Activated CD8-positive, alpha-beta memory T cell treated with anti-CD3 and anti-CD28 coated beads for 1 hour (primary cell): ENCODE measurements around the gene WDR20.
"Not testable (repeated sequence)": the region's sequence is repeated elsewhere in the genome, so short reads cannot be mapped to it uniquely, and the experiment has no call there.

Source experiments
- DNase-seq, 2 donors: peaks; one replicate each; pipeline ENCODE4 v3.0.0-alpha.2; 2020; ENCODE audit warnings: low read depth in 1 of 2; ENCODE audit errors: extremely low read depth in 1 of 2

Gene WDR20

GRCh38 chr14:102139286-102140026 lies at the start of gene WDR20:
TSS of gene WDR20 (plus strand) at chr14:102139897. CDS start at chr14:102139924, 27 bp downstream.
- peak; percentile 96 to 99 for DNase-seq

DNA sequence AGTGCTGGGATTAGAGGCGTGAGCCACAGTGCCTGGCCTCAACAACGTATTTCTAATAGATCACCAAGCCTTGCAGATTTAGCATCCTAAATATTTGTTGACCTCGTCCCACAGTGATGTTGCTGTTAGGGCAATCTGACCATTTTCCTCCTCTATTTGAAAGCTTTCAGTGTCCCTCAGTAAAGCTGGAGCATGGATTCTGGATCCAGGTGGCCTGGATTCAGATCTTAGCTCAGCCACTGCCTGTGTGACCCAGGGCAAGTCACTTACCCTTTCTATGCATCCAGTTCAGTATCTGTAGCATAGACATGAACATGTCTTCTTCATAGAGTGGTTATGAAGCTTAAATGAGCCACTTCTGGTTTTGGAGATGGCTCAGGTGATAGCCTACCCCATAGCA lies 49.0 kb upstream of the WDR20 start:
- DNase-seq = no peak

DNA sequence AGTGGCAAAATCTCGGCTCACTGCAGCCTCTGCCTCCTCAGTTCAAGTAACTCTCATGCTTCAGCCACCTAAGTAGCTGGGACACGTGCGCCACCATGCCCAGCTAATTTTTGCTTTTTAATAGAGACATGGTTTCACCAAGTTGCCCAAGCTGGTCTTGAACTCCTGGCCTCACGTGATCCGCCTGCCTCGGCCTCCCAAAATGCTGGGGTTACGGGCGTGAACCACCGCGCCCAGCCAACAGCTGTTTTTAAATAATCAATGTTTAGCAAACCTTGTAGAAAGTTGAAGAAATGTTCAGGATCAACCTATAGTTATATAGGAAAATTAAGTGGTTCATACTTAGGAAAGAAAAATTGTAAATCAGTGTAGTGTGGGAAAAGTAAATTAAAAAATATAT lies 46.9 kb upstream of the WDR20 start:
- DNase-seq = no peak

DNA sequence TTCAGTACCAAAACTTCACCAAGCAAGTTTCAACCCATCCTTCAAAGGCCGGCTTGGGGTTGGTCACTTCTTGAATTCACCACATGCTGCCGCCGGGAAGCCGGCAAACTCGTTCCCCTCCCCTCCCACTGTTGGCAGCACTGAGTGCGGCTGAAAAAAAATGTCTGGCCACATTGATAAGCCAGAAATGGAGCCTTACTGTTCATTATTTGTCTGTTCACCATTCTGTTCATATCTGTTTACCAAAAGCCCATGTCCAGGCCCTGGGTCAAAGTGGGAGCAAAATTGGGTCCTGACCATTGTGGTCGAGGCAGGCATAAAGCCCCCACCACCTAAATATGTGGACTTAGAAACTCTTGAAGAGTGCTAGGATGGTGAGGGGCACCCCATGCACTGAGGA lies 45.6 kb upstream of the WDR20 start:
- no peak for DNase-seq

DNA sequence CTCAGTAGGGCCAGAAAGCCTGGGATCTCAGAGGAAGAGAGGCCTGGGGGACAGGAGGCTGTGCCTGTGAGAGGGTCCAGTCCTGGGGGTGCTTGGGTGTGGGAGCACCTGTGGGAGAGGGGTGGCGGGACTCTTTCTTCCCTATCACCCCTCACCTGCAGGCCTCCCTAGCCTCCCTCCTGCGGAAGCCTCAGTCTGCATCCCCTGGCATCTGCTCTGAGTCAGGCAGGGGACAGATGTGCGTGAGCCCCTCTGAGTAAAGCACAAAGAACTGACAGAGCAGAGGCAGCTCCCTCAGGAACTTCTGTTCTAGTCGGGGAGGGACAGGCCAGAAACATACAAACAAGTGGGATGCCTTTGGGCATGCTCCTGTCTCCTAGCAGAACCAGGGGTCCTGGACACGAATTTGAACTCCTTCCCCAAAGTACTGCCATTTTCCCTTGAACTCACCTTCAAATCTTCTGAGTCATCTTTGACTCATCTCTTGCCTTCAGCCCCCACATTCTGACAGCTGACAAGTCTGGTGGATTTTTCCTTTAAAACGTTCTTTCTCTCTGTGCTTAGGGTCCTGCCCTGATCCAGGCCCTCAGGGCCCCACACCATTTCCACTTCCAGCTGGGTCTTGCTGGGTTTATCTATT lies 44.3 kb upstream of the WDR20 start:
- DNase-seq = no peak

DNA sequence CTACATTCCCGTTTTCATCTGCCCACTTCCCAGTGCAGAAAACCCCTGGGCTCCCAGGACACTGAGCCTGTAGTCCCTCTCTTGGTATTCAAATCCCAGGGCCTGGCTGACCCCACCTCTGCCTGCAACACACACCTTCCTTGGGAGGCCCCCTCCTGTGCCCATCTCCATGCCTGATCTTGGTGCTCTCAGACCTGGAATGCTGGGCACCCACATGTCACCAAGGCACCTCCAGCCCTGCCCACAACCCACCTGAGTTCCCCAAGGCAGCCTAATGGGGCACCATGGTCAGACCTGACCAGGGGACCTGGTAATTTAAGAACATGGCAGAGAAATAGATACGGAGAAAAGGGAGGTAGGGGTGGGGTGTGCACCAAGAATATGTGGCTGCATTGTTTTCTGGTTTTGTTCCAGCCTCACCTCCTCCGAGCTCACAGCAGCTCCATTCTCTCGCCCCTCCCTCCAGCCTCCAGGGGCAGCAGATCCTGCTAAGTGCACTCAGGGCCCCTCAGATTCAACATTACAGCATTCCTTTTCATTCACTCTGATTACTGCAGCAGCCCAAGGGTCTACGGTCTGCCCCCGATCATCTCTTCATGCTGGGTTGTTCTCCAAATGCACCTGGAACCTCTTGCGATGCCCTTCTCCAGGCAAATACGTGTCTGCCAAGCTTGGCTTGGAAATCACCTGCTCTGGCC lies 43.7 kb upstream of the WDR20 start:
- DNase-seq = no peak

- peak; percentile 29 to 65 for DNase-seq
Observed at GRCh38 chr14:102096569-102097188, 43.0 kb upstream of the WDR20 start.

DNA sequence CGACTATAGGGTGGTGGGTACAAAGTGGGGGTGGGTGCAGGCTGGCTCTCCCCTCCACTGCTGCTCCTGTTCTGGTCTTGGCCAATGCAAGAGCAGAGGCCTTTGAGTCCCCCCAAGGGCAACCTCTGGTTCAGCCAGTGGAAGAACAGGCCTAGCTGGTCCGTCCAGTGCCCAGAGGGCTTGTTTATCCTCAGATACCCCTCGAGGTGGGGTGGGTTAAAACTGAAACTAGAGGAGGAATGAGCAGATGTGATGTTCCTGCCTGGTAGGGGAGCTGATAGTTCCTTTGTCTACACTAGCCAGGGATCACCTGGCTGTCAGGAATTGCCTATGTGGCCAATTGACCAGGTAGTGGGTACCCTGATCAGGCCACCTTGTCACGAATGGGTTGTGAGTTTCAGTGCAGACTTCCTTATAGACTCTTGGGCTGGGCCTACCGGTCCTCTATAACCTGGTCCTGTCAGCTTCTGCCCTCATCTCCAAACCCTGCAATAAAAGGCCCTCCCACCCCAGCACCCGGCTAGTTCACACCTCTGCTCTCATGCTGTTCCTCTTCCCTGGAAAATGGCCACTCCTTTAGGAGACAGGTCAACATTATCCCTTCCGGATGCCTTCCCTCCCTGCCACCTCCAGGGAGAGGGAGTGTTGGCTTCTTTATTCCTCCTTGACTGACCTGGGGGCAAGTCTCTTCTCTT lies 42.1 kb upstream of the WDR20 start:
- DNase-seq = no peak

GRCh38 chr14:102103062-102103695 lies 36.5 kb upstream of the WDR20 start:
- no peak for DNase-seq

DNA sequence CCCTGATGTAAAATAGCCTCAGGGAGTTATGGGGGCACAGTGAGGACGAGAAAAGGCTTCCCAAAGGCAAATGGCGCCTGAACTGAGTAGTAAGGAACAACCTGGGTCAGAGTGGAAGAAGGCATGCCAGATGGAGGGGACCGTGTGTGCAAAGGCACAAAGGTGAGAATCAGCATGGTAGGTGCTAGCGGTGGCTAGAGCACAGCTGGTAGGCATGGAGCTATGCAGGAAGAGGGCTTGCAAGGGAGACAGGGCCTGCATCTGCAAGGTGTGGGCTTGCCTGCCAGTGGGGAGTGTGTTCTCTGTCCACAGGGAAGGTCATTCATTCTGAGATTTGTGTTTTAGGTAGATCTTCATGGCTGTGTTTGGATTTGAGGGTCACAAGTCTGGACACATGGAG lies 34.3 kb upstream of the WDR20 start:
- DNase-seq = no peak

DNA sequence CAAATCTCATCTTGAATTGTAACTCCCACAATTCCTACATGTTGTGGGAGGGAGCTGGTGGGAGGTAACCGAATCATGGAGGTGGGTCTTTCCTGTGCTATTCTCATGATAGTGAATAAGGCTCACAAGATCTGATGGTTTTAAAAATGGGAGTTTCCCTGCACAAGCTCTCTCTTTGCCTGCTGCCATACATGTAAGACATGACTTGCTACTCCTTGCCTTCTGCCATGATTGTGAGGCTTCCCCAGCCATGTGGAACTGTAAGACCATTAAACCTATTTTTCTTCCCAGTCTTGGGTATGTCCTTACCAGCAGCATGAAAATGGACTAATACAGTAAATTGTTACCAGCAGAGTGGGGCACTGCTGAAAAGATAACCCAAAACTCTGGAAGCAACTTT lies 30.4 kb upstream of the WDR20 start:
- DNase-seq = not testable (repeated sequence)

DNA sequence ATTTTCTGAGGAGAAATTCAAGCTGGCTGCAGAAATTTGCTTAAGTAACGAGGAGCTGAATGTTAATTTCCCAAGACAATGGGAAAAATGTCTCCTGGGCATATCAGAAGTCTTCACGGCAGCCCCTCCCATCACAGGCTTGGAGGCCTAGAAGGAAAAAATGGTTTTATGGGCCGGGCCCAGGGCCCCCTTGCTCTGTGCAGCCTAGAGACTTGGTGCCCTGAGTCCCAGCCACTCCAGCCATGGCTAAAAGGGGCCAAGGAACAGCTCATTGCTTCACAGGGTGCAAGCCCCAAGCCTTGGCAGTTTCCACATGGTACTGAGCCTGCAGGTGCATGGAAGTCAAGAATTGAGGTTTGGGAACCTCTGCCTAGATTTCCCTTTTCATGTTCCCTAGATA lies 28.6 kb upstream of the WDR20 start:
- DNase-seq = no peak

DNA sequence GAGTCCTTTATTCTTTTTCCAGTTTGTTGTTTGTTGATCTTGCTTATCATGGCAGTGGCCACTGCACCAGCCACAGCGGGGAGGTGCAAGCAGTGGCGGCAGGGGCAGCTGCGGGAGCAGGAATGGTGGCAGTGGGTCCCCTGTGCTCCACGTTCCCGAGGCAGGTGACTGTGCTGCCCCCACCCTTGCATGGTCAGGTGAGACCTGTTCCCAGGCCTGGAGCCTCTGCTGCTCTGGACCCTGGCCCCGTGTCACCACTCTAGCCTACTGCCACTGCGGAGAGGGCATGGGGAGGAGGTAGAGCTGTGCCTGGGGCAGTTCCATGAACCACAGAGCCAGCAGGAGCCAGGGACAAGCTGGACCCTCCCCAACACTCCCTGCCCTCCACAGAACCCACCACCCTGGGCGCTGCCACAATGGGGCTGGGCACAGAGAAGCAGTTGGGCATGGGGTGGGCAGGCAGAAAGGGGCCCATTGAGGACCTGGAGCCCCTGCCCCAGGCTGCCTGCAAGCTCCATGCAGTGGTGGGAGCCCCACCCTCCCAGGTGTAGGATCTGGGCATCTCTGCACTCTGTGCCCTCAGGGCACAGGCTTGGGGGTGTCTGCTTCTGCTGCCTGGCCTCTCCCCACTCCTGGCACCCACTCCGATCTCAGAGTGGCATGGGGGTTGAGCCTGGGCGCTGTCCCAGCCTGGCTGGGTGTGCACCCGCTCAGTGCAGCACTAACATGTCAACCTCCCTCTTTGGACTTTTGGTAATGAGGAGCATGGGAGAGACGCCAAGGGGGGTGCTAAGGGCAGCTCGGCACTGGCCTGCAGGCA lies 23.1 kb upstream of the WDR20 start:
- DNase-seq = no peak

- no peak for DNase-seq
Observed at GRCh38 chr14:102117852-102118251, 21.8 kb upstream of the WDR20 start.

DNA sequence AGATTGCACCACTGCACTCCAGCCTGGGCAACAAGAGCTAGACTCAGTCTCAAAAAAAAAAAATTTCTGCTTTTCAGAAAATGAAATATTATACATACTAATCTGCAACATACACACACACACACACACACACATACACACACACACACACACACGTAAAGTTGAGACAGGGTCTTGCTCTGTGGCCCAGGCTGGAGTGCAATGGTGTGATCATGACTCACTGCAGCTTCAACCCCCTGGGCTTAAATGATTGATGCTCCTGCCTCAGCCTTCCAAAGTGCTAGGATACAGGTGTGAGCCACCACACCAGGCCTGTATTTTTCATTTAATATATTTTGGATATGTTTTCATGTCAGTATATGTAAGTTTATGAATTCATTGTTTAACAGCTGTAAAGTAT lies 18.8 kb upstream of the WDR20 start:
- DNase-seq = no peak

DNA sequence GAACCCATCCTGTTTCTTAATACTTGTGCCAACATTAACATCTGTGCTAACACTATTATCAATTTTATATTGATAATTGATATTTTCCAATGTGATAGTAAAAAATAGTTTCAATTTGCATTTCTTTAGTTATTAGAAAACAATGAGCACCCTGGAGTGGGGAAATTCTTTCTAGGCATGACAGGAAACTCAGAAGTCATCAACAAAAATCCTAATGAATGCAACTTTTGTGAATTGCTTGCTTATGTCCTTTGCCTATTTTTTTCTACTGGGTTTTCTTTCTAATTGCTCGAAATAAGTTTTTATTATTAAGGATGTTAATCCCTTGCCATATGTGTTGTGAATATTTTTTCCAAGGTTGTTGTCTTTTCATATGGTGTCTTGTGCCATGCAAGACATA lies 18.1 kb upstream of the WDR20 start:
- no peak for DNase-seq

DNA sequence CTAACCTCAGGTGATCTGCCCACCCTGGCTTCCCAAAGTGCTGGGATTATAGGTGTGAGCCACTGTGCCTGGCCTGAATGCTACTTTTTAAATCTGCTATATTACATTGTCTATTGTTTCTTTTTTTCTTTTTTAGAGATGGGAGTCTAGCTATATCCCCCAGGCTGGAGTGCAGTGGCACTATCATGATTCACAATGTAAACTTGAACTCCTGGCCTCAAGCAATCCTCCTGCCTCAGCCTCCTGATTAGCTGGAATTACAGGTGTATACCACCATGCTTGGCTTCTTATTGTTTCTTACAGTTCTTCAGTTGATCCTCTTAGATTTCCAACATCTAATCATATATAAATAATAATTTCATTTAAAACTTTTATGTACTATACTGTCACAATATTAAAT lies 15.3 kb upstream of the WDR20 start:
- DNase-seq = no peak

DNA sequence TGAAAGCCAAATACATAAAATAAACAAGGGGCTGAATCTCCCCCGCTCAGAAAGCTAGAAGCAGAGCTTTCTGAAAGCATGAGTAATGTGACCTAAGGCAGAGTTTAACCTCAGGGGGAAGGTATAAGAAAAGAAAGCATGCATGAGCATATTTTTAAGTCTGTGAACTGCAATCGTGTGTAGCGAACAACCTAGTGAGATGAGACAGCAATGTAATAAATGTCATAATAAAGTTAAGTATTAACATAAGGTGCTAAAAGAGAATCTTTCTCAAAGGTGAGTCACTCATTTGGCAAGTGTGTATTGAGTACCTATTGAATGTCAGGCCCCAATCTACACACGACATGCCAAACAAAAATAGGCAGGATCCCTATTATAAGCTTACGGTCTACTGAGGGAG lies 14.2 kb upstream of the WDR20 start:
- no peak for DNase-seq

- DNase-seq = no peak
Observed at GRCh38 chr14:102126807-102127455, 12.8 kb upstream of the WDR20 start.
